Epidermal melanocyte (primary cell): ENCODE data around the gene PC.
"Not testable (repeated sequence)": the region's sequence is repeated elsewhere in the genome, so short reads cannot be mapped to it uniquely, and the experiment has no call there.

Source experiments
- DNase-seq: peaks from one replicate; pipeline ENCODE4 v3.0.0; 2011; ENCODE audit warnings: low spot score; ENCODE audit not compliant: insufficient read length

The PC gene

GRCh38 chr11:66800720-66801428, 157.3 kb downstream of the PC start:
- no peak for DNase-seq

- not testable (repeated sequence) for DNase-seq
Measured at GRCh38 chr11:66799815-66800214, 158.4 kb downstream of the PC start.
